Smooth muscle cell (in vitro differentiated cells): ENCODE data around the gene HFM1. TPM values are rescaled to one million over a fixed set of nuclear protein-coding genes. Genes with fewer than 3 reads are reported as not detected.

Experiments used
- DNase-seq: peaks from one replicate; lab custom pipeline; 2025; ENCODE audit not compliant: unreplicated experiment; lab: John Stamatoyannopoulos, UW
- H2AFZ ChIP-seq: fragments of 200-600 bp; sonication (generic); 2 replicates; pipeline ENCODE4 v1.6.0; 2016; ENCODE audit warnings: antibody characterized with exemption, low read depth, mild to moderate bottlenecking
- H3F3A ChIP-seq: fragments of 200-600 bp; sonication (generic); 2 replicates; pipeline ENCODE4 v1.6.0; 2017; ENCODE audit warnings: antibody characterized with exemption, low read depth
- H3K27ac ChIP-seq: fragments of 200-600 bp; sonication (generic); 2 replicates; pipeline ENCODE4 v1.5.1; 2016; ENCODE audit warnings: low read depth, mild to moderate bottlenecking
- H3K27me3 ChIP-seq: fragments of 200-600 bp; sonication (generic); 2 replicates; pipeline ENCODE4 v1.6.1; 2016; ENCODE audit warnings: low read depth, mild to moderate bottlenecking
- H3K36me3 ChIP-seq: fragments of 200-600 bp; sonication (generic); 2 replicates; pipeline ENCODE4 v1.5.1; 2016; ENCODE audit warnings: low read depth
- H3K4me1 ChIP-seq: fragments of 200-600 bp; sonication (generic); 2 replicates; pipeline ENCODE4 v1.5.1; 2016; ENCODE audit warnings: low read depth
- H3K4me2 ChIP-seq: fragments of 200-600 bp; sonication (generic); 2 replicates; pipeline ENCODE4 v1.6.0; 2016; ENCODE audit warnings: mild to moderate bottlenecking
- H3K4me3 ChIP-seq: fragments of 200-600 bp; sonication (generic); 2 replicates; pipeline ENCODE4 v1.5.1; 2016; ENCODE audit warnings: mild to moderate bottlenecking
- H3K79me2 ChIP-seq: fragments of 200-600 bp; sonication (generic); 2 replicates; pipeline ENCODE4 v1.6.0; 2016; ENCODE audit warnings: low read depth, mild to moderate bottlenecking
- H3K9ac ChIP-seq: fragments of 200-600 bp; sonication (generic); 2 replicates; pipeline ENCODE4 v1.6.0; 2016; ENCODE audit warnings: low read depth
- H3K9me3 ChIP-seq: fragments of 200-600 bp; sonication (generic); replicated peaks from 2 replicates; pipeline ENCODE4 v1.5.1; 2016; ENCODE audit warnings: low read depth
- H4K20me1 ChIP-seq: fragments of 200-600 bp; sonication (generic); 2 replicates; pipeline ENCODE4 v1.6.0; 2016; ENCODE audit warnings: low read depth
- WGBS: methylation state at CpG from one replicate; pipeline ENCODE4 v1.1.7; 2016; ENCODE audit warnings: low lambda C conversion rate; 5-methylcytosine and 5-hydroxymethylcytosine counted together
- polyA plus RNA-seq: library from polyadenylated mRNA; unstranded; fragments of >200 nt; fragmentation: Nextera tagmentation; extraction: Ambion mirVana; gene quantifications from 2 replicates; pipeline ENCODE4 v1.2.1, GENCODE V29; 2016
- total RNA-seq: library from RNA; depleted of rRNA; stranded (reverse); fragments of >200 nt; gene quantifications from 2 replicates; pipeline ENCODE4 v1.2.3, GENCODE V29; 2014
- TF ChIP-seq, protein P1 (sequence below): fragments of 200-600 bp; sonication (generic); IDR thresholded peaks from 2 replicates; pipeline ENCODE4 v1.5.1; 2017; ENCODE audit warnings: borderline replicate concordance, mild to moderate bottlenecking, antibody characterized with exemption; ENCODE audit not compliant: insufficient read depth, poor library complexity, severe bottlenecking

The HFM1 gene
- total and polyA plus RNA-seq, 2 experiments from 2014 or later, result 0.31 to 1.0 TPM

DNA sequence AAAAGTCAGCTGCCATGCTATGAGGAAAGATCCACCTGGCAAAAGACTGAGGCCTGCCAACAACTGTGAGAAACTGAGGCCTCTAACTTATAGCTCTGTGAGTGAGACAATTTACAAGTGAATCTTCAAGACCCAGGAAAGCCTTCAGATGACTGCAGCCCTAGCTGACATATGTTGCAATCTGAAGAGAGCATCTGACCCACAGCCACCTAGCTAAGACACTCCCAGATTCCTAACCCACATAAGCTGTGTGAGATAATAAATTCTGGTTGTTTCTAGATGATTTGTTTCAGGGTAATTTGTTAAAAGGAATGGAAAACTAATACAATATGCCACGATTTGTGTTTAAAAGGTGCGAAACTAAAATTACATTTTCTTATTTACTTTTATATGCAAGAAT, 55.1 kb downstream of the HFM1 start:
- H3K27me3 ChIP-seq, result no peaks in the 10 kb centered on the region
- no peak overlapping the region for H3K27ac ChIP-seq
- H3K36me3 ChIP-seq, result no peaks in the 10 kb centered on the region
- WGBS, result 89% methylated on average over 2 of the region's 2 CpGs
- no peak overlapping the region for H3K4me3 ChIP-seq
- no peaks in the 10 kb centered on the region for H3F3A ChIP-seq
- no peak overlapping the region for H3K9ac ChIP-seq
- peaks cover 7% of the 10 kb centered on the region for H3K9me3 ChIP-seq
- no peak overlapping the region for H3K4me2 ChIP-seq
- H4K20me1 ChIP-seq, result no peaks in the 10 kb centered on the region
- DNase-seq, result no peak
- H3K4me1 ChIP-seq, result no peaks in the 10 kb centered on the region
- H3K79me2 ChIP-seq, result no peaks in the 10 kb centered on the region
- H2AFZ ChIP-seq, result no peak overlapping the region
- TF ChIP-seq, protein P1, sequence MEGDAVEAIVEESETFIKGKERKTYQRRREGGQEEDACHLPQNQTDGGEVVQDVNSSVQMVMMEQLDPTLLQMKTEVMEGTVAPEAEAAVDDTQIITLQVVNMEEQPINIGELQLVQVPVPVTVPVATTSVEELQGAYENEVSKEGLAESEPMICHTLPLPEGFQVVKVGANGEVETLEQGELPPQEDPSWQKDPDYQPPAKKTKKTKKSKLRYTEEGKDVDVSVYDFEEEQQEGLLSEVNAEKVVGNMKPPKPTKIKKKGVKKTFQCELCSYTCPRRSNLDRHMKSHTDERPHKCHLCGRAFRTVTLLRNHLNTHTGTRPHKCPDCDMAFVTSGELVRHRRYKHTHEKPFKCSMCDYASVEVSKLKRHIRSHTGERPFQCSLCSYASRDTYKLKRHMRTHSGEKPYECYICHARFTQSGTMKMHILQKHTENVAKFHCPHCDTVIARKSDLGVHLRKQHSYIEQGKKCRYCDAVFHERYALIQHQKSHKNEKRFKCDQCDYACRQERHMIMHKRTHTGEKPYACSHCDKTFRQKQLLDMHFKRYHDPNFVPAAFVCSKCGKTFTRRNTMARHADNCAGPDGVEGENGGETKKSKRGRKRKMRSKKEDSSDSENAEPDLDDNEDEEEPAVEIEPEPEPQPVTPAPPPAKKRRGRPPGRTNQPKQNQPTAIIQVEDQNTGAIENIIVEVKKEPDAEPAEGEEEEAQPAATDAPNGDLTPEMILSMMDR, result no peak

DNA sequence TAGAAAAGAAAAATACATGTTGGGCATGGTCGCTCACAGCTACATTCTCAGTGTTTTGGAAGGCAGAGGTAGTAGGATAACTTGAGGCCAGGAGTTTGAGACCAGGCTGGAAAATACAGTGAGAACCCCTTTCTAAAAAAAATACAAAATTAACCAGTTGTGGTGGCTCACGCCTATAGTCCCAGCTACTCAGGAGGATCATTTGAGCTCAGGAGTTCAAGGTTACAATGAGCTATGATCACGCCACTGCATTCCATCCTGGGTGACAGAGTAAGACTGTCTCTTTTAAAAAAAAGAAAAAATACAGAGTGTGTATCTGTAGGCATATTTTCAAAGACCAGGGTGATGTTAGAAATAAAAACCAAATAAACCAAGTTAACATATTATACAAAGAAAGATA, 57.8 kb downstream of the HFM1 start:
- Histone ChIP-seq H3K9me3 (no peaks in the 10 kb centered on the region), H3K27me3 (no peaks in the 10 kb centered on the region), H4K20me1 (no peaks in the 10 kb centered on the region), H2AFZ (no peak overlapping the region), H3K79me2 (no peaks in the 10 kb centered on the region), H3K36me3 (no peaks in the 10 kb centered on the region), H3K27ac (no peak overlapping the region), H3F3A (no peaks in the 10 kb centered on the region), H3K4me1 (no peaks in the 10 kb centered on the region), H3K4me3 (no peak overlapping the region), H3K9ac (no peak overlapping the region), H3K4me2 (no peak overlapping the region)
- WGBS, result 93% methylated on average over 3 of the region's 3 CpGs
- DNase-seq, result no peak
- TF ChIP-seq, protein P1, result no peak

DNA sequence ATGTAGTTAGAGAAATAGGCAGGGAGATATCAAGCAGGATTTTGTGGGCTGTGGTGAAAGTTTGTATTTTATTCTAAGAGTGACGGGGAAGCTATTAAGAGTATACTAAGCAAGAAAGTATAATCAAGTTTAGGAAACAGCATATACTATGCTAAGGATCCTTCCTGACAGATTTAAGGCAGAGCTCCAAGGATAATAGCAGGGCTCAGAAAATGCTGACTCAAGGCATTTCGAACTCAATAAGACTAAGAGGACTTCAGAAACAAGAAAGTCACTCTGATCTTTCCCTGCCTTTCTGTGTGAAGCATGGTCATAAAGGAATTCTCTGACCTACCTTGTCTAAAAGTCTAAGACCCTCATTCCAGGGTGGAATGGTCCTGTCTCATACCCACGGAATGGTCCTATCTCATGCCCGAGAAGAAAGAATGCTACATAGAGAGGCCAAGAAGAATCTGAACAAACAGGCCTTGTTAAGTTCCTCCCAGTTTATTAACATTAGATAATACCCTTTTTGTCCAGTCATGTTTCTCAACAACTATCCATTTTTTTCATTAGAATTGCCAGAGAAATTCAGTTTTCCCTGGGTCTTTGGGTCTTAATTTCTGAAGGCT, 59.1 kb downstream of the HFM1 start:
- H3K9me3 ChIP-seq, result no peaks in the 10 kb centered on the region
- H3K36me3 ChIP-seq, result no peaks in the 10 kb centered on the region
- TF ChIP-seq, protein P1, result no peak

DNA sequence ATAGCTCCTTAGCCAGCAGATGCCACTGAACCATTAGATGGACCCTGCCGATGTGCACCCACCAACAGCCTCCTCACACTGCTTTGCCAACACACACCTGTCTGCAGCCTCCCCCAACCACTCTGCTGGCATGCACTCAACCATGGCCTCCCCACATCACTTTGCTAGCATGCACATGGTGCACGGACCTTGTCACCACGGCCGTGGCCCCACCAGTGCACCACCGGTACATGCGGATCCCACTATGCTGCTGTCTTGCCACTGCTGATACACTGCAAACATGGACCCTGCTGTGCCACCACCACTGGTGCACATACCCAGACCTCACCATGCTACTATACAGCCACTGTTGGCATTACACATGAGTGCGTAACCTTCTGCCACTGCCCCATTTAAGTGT, 66.1 kb downstream of the HFM1 start:
- Histone ChIP-seq H3K36me3 (no peaks in the 10 kb centered on the region), H3K9ac (no peak overlapping the region), H4K20me1 (no peaks in the 10 kb centered on the region), H3K4me1 (no peaks in the 10 kb centered on the region), H3K9me3 (no peaks in the 10 kb centered on the region), H3K27me3 (no peaks in the 10 kb centered on the region), H2AFZ (no peak overlapping the region), H3K4me2 (no peak overlapping the region), H3K79me2 (no peaks in the 10 kb centered on the region), H3K4me3 (no peak overlapping the region), H3F3A (no peaks in the 10 kb centered on the region), H3K27ac (no peak overlapping the region)
- 99% methylated on average over 7 of the region's 7 CpGs for WGBS
- no peak for DNase-seq
- TF ChIP-seq, protein P1, result no peak

More for the DNA sequence above, 59.1 kb downstream of the HFM1 start:
- H3K27ac ChIP-seq, result no peak overlapping the region
- no peak for DNase-seq
- no peaks in the 10 kb centered on the region for H3K4me1 ChIP-seq
- no peaks in the 10 kb centered on the region for H3K79me2 ChIP-seq
- H3K4me2 ChIP-seq, result no peak overlapping the region
- no peaks in the 10 kb centered on the region for H3F3A ChIP-seq
- no peaks in the 10 kb centered on the region for H3K27me3 ChIP-seq
- no peak overlapping the region for H3K9ac ChIP-seq
- WGBS, result 41% methylated on average over 4 of the region's 4 CpGs
- no peaks in the 10 kb centered on the region for H4K20me1 ChIP-seq
- H2AFZ ChIP-seq, result no peak overlapping the region
- no peak overlapping the region for H3K4me3 ChIP-seq
